CD4-positive, alpha-beta T cell treated with Interleukin-15 for 4 hours (primary cell): ENCODE data around the gene UBE2E1.
"Not testable (repeated sequence)": the region's sequence is repeated elsewhere in the genome, so short reads cannot be mapped to it uniquely, and the experiment has no call there.

Source experiments
- DNase-seq: peaks from one replicate; pipeline ENCODE4 v3.0.0-alpha.2; 2020; ENCODE audit warnings: low spot score

The UBE2E1 gene

GRCh38 chr3:23856286-23856685, 50.5 kb downstream of the UBE2E1 start:
- DNase-seq = no peak

DNA sequence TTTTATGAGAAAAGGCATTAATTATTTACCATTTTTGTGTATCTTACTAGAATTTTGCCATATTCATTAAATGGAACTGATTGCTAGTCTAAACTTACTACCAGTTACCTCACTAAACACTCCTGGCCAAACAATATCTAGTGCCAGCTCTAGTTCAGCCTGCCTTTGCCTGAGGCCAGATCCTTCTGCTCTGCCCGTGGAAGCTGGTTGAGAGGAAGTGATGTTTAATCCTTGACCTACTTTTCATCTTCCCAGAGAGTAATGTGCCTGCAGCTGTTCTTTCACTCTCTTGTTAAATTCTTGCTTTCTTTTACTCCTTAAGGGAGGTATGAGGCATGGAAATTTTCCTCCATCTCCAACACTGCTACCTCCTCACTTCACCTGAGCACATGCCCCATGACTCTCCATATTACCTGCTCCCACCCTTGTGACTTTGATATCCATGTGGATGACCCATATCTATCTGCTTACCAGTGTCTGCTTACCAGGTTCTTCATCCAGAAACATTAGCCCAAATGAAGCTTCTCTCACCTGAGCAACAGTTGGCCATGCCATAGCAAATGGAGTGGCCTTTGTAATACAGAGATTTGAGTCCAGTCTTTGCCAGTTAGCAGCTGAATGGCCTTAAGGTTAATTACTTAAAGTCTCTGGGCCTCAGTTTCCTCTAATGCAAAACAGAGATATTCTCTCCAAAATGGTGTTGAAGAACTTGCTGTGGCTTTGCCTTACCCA, 53.4 kb downstream of the UBE2E1 start:
- DNase-seq = no peak

- DNase-seq = no peak
These were observed 54.2 kb downstream of the UBE2E1 start for GRCh38 chr3:23859839-23860382.

DNA sequence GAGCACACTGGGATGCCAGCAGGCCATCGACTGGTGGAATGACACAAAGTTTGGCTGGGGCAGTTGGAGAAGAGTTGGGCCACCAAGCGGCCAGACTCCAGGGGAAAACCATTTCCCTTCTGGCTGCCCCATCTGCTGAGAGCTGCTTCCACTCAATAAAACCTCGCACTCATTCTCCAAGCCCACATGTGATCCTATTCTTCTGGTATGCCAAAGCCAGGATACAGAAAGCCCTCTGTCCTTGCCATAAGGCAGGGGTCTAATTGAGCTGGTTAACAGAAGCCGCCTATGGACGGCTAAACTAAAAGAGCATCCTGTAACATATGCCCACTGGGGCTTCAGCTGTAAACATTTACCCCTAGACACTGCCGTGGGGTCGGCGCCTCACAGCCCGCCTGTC, 55.9 kb downstream of the UBE2E1 start:
- DNase-seq = no peak

- DNase-seq = no peak
These were observed 57.3 kb downstream of the UBE2E1 start for GRCh38 chr3:23863060-23863459.

- no peak for DNase-seq
These were observed 59.2 kb downstream of the UBE2E1 start for GRCh38 chr3:23864931-23865330.

GRCh38 chr3:23865595-23866396, 60.0 kb downstream of the UBE2E1 start:
- no peak for DNase-seq

DNA sequence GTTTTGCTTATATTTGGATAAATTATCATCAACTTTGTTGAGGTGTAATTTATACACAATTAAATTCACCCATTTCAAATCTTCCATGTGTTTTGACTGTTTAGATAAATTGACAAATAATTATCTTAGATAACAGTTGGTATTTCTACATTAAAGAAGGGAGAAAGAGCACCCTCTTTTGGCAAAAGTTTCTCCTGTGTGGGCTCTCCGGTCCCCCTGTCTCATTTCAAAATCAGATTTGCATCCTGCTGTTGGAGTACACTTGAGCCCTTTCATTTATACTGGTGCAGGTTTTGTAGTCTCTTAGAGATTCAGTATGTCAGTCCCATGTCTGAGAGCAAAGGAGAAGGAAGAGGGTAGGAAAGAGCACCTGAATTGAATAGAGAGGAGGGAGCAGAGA, 61.6 kb downstream of the UBE2E1 start:
- no peak for DNase-seq

DNA sequence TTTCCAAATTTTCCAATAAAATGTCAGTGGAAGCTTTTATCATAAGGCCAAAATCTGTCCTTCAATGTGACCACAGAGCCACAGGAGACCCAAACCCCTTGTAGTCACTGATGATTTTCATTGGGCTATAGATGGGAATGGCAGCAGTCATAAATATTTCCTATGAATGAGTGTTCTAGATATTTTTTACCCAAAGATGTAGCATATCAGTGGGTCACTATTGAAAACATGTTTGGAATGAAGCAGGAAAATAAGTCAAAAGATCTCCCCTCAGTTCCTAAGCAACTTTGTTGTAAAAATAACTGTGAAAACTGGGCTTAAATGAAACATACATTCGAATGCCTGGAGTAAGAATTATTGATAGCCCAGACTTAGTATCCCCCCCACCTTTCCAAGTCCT, 62.1 kb downstream of the UBE2E1 start:
- no peak for DNase-seq

- no peak for DNase-seq
These were observed 64.4 kb downstream of the UBE2E1 start for GRCh38 chr3:23869977-23870662.

- DNase-seq = not testable (repeated sequence)
These were observed 64.9 kb downstream of the UBE2E1 start for GRCh38 chr3:23870663-23871043.

GRCh38 chr3:23871361-23871760, 65.6 kb downstream of the UBE2E1 start:
- not testable (repeated sequence) for DNase-seq

GRCh38 chr3:23872330-23872729, 66.6 kb downstream of the UBE2E1 start:
- no peak for DNase-seq

GRCh38 chr3:23873941-23874340, 68.2 kb downstream of the UBE2E1 start:
- DNase-seq = no peak

DNA sequence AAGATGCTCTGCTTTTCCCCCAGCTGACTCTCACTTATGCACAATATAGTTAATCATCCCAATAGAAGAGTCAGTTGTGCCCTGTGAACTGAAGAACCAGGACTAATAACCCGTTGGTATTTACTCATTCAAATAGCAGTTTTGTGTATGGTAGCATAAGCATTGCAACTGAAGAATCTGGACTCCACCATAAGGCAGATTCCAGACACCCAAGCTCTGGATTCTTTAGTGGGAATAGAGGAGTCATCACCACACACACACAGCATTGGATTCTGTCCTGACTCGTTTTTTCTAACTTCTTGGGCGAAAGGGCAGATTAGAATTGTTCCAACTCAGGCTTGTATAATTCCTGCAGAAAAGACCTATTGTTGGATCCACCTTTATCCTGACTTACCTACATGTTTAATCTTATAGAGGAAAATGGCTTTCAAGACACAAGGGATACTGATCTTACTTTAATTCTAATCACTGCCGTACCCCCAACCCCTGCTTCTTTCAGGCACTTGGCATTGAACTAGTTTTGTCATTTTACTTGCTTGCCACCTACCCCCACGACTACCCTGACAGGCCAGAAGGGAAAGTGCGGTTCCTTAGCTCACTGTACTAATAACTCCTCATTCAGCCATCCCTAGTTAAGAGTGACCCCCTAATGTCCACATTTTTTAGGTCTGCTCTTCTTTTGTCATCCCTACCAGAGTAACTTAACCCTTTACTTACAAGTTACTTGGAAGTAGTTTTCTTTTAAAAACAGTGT, 68.8 kb downstream of the UBE2E1 start:
- DNase-seq = no peak

DNA sequence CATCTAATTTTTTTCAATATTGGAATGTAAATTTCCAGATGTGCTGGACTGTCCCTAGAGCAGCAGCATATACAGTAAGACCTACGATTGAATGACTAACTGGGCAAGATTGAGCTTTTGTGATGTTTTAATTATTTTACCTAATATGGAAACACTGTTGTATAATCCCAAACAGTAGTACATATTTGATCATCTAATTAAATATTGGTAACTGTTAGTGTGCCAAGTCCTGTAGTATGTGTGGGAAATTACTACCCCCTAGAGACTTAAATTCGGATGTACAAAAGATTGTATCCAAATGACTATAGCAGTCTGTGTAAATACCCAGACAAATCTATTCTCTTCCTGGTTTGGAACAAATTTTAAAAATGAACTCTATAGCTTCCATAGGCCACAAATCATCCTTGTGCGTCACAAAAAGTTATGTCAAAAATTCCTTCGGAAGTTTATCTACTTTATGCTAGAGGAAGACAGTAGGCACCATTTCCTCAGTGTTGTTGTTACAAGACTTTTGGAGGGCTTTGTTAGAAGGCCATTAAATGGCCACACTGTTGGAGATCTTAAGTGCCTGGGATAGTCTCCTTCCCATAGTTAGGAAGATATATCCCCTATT, 69.5 kb downstream of the UBE2E1 start:
- no peak for DNase-seq

- DNase-seq = no peak
These were observed 71.2 kb downstream of the UBE2E1 start for GRCh38 chr3:23876923-23877322.

DNA sequence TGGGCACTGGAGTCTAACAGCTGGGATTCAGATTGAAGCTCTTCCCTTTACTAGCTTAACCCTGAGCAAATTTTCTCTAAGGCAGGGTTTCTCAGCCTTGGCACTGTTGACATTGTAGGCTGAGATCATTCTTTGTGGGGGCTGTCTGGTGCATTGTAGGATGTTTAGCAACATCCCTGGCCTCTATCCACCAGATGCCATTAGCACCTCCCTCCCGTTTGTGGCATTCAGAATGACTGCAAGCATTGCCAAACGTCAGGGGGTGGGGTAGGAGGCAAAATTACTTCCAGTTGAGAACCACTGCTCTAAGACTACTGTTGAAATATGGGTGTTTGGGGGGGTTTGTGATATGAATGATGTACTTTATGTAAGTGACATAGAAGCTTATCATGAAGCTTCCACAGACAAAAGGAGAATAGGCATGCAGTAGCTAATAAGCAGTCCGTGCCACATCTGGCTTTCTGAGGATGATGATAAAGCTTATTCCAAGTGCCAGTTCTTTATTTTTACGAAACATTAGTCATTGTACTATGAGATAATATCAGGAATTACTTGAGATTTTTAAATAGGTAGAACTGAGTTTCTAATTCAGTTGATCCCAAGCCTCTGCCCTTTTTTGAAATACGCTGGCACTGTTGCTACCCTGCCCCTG, 71.7 kb downstream of the UBE2E1 start:
- DNase-seq = no peak

GRCh38 chr3:23879485-23879884, 73.7 kb downstream of the UBE2E1 start:
- DNase-seq = no peak

DNA sequence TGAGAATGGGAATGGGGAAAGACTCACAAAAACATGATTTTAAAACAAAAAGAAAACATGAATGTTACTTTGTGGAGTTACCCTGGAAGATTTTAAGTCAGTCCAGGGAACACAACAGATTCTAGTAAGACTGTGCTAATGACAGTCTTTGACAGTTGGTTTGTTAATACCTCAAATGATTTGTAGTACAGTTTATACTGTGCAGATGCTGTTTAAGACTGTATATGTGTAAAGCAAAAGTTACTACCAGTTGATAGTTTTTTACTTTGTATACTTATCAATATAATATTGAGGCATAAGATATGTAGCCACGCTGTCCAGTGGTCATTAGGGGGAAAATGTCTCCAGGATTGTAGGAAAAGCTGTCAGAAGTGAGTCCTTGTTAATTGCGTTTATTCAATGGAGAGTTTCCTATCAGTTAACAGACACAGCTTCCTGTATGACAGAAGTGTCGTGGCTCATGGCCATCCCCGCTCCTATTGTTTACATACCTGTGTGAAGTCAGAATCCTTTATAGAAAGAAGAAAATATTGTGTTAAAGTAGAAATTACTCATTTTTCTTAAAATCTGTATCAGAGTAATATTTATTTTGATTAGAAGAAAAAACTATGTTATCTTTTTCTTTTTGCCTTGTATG, 75.1 kb downstream of the UBE2E1 start:
- DNase-seq = no peak
